ENCODE results near the gene SPSB2. TPM values are rescaled to one million over a fixed set of nuclear protein-coding genes. Genes with fewer than 3 reads are reported as not detected.
"Not testable (repeated sequence)": the region's sequence is repeated elsewhere in the genome, so short reads cannot be mapped to it uniquely, and the experiment has no call there.

The SPSB2 gene
- total RNA-seq, 1 donor from 2014 or later: 10.0 TPM

- DNase-seq (ENCODE audit: low read depth): peak; percentile 34
Observed at GRCh38 chr12:6871052-6871957, 1.8 kb downstream of the SPSB2 start.

GRCh38 chr12:6870304-6870703 is 2.8 kb downstream of the SPSB2 start:
- DNase-seq (ENCODE audit: low read depth): not testable (repeated sequence)

- DNase-seq (ENCODE audit: low read depth): peak; percentile 79
Observed at GRCh38 chr12:6869049-6870021, 3.8 kb downstream of the SPSB2 start.

- peak; percentile 70 for DNase-seq (ENCODE audit: low read depth)
Observed at GRCh38 chr12:6868211-6869048, 4.7 kb downstream of the SPSB2 start.

GRCh38 chr12:6867413-6868210 is 5.5 kb downstream of the SPSB2 start, which contains the start of gene TPI1:
TSS of gene TPI1 (plus strand) at chr12:6867531. CDS start at chr12:6867567, 36 bp downstream.
- DNase-seq (ENCODE audit: low read depth): peak; percentile 77

DNA sequence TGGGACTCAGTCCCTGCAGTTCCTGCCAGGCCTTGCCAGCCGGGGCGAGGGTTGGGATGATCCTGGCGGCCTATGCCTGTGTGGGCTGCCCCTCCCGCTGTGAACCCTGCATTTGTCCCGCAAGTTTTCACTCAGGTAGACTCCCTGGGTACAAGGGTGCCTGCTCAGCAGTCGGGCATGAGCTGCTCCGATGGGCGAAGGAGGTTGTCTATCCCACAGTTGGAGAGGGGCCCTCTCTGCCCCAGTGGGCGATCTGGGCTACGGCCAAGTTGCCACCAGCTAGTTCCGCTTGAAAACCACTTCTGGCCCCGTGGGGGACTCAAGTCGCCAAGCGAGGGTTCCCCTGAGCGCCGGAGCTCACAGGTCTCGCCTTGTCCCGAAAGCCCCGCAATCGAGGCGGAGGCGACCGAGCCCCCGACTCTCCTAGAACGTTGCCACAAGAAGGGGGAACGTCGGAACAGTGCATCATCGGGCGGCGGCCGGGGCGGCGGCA is 6.1 kb downstream of the SPSB2 start:
- DNase-seq (ENCODE audit: low read depth): no peak

DNA sequence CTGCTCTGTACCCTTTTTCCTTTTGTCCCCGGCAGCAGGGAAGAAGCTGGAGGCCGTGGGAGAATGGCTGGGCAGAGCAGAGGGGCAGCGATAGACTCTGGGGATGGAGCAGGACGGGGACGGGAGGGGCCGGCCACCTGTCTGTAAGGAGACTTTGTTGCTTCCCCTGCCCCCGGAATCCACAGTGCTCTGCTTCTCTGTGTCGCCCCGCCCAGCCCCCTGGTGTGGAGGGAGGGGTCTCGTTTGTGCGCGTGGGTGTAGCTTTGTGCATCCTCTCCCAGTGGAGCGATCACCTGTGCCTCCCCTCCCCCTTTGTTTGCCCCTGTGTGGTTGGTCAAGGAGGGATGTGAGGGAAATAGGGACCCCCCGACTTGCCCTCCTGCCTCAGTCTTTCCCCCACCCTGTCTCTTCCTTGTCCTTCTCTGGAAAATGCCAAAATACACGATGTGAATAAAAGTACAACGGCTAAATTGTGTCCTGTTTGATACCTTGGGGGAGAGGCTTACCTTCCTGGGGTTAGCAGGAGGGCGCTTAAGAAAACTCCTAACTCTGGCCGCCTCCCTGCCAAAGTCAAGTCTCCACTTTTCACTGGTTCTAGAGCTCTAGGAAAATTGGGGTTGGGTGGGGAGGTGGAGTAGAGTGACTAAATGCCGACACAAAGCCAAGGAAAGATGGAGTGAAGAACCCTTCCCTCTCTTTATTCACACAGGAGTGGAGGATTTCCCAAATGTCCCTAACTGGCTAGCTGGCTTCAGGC is 6.8 kb downstream of the SPSB2 start:
- DNase-seq (ENCODE audit: low read depth): no peak

DNA sequence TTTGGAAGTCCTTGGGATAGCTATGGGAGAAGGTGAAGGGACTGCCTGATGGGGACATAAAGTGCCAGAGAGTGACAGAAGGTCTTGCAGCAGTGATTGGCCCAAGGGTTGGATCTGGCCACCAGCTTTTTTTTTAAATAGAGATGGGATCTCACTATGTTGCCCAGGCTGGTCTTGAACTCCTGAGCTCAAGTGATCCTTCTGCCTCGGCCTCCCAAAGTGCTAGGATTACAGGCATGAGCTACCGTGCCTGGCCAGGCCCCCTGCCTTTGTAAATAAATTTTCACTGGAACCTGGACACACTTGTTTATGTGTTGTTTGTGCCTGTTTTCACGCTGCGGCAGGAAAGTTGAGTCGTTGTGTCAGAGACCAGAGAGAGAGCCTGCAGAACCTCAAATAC is 7.8 kb downstream of the SPSB2 start:
- DNase-seq (ENCODE audit: low read depth): not testable (repeated sequence)

GRCh38 chr12:6863586-6864321 is 9.3 kb downstream of the SPSB2 start:
- DNase-seq (ENCODE audit: low read depth): no peak

DNA sequence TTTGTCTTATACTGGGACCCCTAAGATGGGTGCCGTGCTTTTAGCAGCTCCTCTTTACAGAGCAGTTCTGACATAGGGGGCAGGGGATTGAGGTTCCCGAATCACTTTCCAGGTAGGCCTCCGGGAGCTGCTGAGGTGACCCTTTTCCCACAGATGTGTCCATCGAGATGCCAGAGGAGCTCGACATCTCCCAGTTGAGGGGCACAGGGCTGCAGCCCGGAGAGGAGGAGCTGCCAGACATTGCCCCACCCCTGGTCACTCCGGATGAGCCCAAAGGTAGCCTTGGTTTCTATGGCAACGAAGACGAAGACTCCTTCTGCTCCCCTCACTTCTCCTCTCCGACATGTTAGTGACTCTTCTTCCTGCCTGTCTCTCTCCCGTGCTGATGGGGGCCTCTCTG is 10.1 kb downstream of the SPSB2 start:
- DNase-seq (ENCODE audit: low read depth): no peak

DNA sequence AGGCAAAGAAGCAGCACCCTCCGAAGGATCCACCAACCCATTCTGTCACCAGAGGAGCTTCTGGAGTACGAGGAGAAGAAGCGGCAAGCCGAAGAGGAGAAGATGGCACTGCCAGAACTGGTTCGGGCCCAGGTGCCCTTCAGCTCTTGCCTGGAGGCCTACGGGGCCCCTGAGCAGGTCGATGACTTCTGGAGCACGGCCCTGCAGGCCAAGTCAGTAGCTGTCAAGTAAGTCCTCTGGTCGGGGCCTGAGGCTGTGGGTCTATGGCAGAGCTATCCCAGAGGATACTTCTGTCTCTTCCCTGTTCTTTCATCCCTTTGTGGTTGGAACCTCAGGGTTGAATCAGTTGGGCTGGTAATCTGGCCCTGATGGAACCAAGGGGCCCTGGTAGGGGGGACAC is 11.7 kb downstream of the SPSB2 start:
- DNase-seq (ENCODE audit: low read depth): no peak

DNA sequence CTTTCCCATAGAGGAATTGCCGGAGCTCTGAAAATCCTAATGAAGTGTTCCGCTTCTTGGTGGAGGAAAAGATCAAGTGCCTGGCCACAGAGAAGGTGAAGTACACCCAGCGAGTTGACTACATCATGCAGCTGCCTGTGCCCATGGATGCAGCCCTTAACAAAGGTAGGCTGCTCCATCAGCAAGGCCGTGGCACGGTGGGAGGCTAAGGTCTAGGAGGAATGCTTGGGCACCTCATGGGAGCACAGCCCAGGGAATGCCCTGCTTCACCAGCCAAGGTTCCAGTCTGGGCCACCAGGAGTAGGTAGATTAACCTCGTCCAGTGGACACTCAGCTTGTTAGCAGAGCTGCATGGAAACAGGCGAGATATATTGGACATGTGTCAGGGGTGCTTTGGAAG is 12.2 kb downstream of the SPSB2 start:
- no peak for DNase-seq (ENCODE audit: low read depth)

DNA sequence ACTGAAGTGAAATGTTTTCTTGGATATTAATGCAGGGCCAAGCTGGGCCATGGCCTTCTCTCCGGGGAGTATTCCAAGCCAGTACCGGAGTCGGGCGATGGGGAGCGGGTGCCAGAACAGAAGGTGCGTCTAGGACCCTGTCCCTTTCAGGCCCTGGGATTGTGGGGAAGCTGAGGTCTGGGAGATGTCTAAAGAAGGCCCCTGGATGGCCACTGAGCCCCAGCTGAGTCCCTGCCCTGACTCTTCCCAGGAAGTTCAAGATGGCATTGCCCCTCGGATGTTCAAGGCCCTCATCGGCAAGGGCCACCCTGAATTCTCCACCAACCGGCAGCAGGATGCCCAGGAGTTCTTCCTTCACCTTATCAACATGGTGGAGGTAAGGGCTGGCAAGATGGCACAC is 13.0 kb downstream of the SPSB2 start:
- DNase-seq (ENCODE audit: low read depth): no peak

DNA sequence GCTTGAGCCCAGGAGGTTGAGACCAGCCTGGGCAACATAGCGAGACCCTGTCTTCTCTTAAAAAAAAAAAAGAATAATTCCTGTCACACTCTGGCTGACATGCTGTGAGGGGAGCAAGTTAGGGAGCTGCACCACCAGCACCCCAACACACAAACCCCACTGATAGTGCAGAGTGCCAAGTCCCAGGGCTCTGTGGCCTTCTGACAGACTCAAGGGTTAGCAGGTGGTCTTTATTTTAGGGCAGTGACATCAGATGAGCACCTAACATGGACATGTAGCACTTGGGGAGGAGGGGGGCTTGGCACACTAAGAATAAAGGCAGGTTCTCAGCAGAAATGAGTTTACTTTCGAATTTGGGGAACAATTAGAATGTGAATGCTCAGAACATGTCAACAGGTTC is 14.3 kb downstream of the SPSB2 start:
- DNase-seq (ENCODE audit: low read depth): peak; percentile 84

- DNase-seq (ENCODE audit: low read depth): no peak
Observed at GRCh38 chr12:6855322-6855721, 17.8 kb downstream of the SPSB2 start.

- DNase-seq (ENCODE audit: low read depth): no peak
Observed at GRCh38 chr12:6854036-6854435, 19.1 kb downstream of the SPSB2 start.

- no peak for DNase-seq (ENCODE audit: low read depth)
Observed at GRCh38 chr12:6853626-6854025, 19.5 kb downstream of the SPSB2 start.

GRCh38 chr12:6852651-6853354 is 20.3 kb downstream of the SPSB2 start:
- DNase-seq (ENCODE audit: low read depth): peak; percentile 66

Data from myocyte (in vitro differentiated cells).